ENCODE results near the gene TAF11. TPM values are rescaled to one million over a fixed set of nuclear protein-coding genes. Genes with fewer than 3 reads are reported as not detected.

TAF11 gene
- total and polyA plus RNA-seq, 2 of the 8 experiments (the other 6 are each of a cell fraction or from before 2014, with no cell fraction given) = 38.2 to 48.6 TPM

DNA sequence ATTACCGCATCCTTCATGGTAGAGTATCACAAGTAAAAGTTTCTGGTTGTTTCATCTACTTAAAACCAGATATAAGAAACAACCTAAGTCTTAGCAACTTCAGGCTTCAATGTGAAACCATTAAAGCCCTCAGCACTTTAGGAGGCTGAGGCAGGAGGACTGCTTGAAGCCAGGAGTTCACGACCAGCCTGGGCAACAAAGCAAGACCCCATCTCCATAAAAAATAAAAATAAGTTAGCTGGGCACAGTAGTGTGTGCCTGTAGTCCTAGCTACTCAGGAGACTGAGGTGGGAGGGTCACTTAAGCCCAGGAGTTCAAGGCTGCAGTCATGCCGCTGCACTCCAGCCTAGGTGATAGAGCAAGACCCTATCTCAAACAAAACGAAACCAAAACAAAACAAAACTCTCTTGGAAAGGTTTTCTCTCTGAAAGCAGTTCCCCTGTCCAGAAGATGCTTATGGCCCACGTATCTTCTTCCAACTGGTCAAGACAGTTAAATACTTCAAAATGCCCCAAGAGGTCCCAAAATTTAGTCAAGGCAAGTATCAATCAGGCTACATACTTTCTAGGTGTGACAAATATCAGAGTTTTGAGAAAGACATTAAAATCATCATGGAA is 9.9 kb downstream of the TAF11 start:
- Histone ChIP-seq H3K27ac (ENCODE audit: low read depth, low read length) (no peak overlapping the region), H3K27me3 (replicated peaks in 1 of 4; ENCODE audit: control insufficient read depth in 3 of 4, extremely low read depth in 1 of 4, insufficient read depth in 3 of 4, low read length in 3 of 4) (no peaks in the 10 kb centered on the region), H3K9me3 (ENCODE audit: insufficient read depth in 2 of 2, low read depth in 1 of 2, low read length in 1 of 2) (no peaks in the 10 kb centered on the region), H3K14ac (ENCODE audit: insufficient read length) (no peak overlapping the region), H2BK20ac (ENCODE audit: low read length) (no peak overlapping the region), H4K8ac (ENCODE audit: extremely low read depth, insufficient read depth, low read length) (no peak overlapping the region), H3K36me3 (ENCODE audit: control insufficient read depth in 2 of 4, insufficient read depth in 4 of 4, low read length in 3 of 4) (peaks cover 7 to 50% (median 23%) of the 10 kb centered on the region in 4 experiments; a peak in 7 of 8 replicates), H2BK5ac (ENCODE audit: low read depth, low read length) (no peak overlapping the region), H3K23me2 (ENCODE audit: low read depth, low read length) (no peaks in the 10 kb centered on the region), H3K9ac (replicated peaks in 1 of 4; ENCODE audit: extremely low read depth in 1 of 4, low read depth in 3 of 4, low read length in 3 of 4) (no peak overlapping the region), H3K4me2 (ENCODE audit: insufficient read depth in 1 of 2, low read depth in 2 of 2, low read length in 2 of 2) (no peak overlapping the region), H2AFZ (ENCODE audit: low read length) (no peak overlapping the region), H3K79me2 (ENCODE audit: control insufficient read depth in 1 of 2, insufficient read depth in 2 of 2, low read length in 2 of 2) (no peaks in the 10 kb centered on the region), H2BK120ac (replicated peaks; ENCODE audit: low read depth, low read length) (no peak overlapping the region), H3K79me1 (ENCODE audit: low read depth, low read length) (no peaks in the 10 kb centered on the region), H2BK12ac (ENCODE audit: low read depth, low read length) (no peak overlapping the region), H3K4me1 (replicated peaks in 1 of 4; ENCODE audit: control insufficient read depth in 3 of 4, insufficient read depth in 4 of 4, low read length in 3 of 4) (peaks cover 0 to 7% (median 0%) of the 10 kb centered on the region in 4 experiments; a peak in 1 of 7 replicates), H2AK5ac (ENCODE audit: low read depth, low read length) (no peak overlapping the region), H4K20me1 (replicated peaks in 1 of 2; ENCODE audit: control insufficient read depth in 1 of 2, insufficient read depth in 2 of 2, low read length in 2 of 2) (no peaks in the 10 kb centered on the region), H2BK15ac (ENCODE audit: low read length) (no peak overlapping the region), H3K4me3 (ENCODE audit: extremely low read depth in 1 of 4, insufficient read depth in 2 of 4, low read depth in 3 of 4, low read length in 4 of 4) (no peak overlapping the region), H3K56ac (replicated peaks; ENCODE audit: insufficient read length, low read depth, low read length) (no peak overlapping the region), H4K91ac (replicated peaks; ENCODE audit: insufficient read length, low read length) (no peak overlapping the region), H3K4ac (replicated peaks; ENCODE audit: insufficient read length, low read depth, low read length) (no peak overlapping the region), H3K23ac (ENCODE audit: insufficient read length) (no peak overlapping the region), H4K5ac (ENCODE audit: insufficient read length, low read depth, low read length) (no peak overlapping the region), H3K18ac (ENCODE audit: extremely low read depth, low read length) (no peak overlapping the region)
- ChIA-PET POLR2A (ENCODE audit: partially characterized antibody) (interaction anchor here (5.4 kb wide), 1 partner anchor 10 kb away, joined by 48 read pairs; the partner anchor contains the start of genes ANKS1A and TAF11), CTCF (ENCODE audit: partially characterized antibody) (interaction anchor here (1.0 kb wide), 1 partner anchor 22 kb away, joined by 4 read pairs; no protein-coding TSS in a partner anchor)
- no peak for DNase-seq (ENCODE audit: low read depth in 1 of 2, low spot score in 2 of 2)
- 89% methylated on average over 5 of the region's 5 CpGs; no CpG with 5 or more reads in 1 of the 2 experiments for WGBS, 2 experiments (ENCODE audit: extremely low coverage in 1 of 2, insufficient coverage in 1 of 2, insufficient read length in 1 of 2, insufficient replicate concordance in 2 of 2, low coverage in 1 of 2, low lambda C conversion rate in 2 of 2, missing lambda C conversion rate in 1 of 2)
- no peak for FAIRE-seq
